GM23248 (cell line): ENCODE data around the gene PPP1R27.

Source experiments
- EZH2 ChIP-seq: fragments of 200-600 bp; sonication (generic); IDR thresholded peaks from 2 replicates; pipeline ENCODE4 v1.6.1; 2018; ENCODE audit warnings: antibody characterized with exemption, mild to moderate bottlenecking; ENCODE audit not compliant: insufficient read depth, poor library complexity, severe bottlenecking
- EZH2phosphoT487 ChIP-seq: fragments of 200-600 bp; sonication (generic); IDR thresholded peaks from 2 replicates; pipeline ENCODE4 v1.6.1; 2018; ENCODE audit warnings: antibody characterized with exemption, moderate library complexity, mild to moderate bottlenecking, low read depth; ENCODE audit not compliant: insufficient read depth

DNA sequence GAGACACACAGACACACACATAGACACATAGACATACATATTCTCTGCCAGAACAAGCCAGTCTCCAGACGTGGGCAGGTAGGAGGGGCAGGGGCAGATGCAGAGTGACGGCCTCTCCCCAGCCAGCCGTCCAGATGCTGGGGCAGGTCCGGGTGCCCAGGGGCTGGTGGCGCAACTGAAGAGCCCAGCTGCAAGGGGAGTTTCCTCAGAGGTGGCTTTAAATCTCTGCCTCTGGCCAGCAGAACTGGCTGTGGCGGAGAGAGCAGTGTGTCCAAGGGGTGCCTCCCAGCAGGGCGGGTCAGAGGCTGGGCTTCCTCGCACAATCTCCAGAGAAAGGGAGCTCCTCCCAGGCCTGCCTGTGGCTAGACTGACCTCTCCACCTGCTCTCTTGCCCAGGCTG, 40.3 kb downstream of the PPP1R27 start:
- no peak for TF ChIP-seq EZH2
- TF ChIP-seq EZH2phosphoT487 = no peak
